Measurements from ENCODE around the gene MAEL.

DNA sequence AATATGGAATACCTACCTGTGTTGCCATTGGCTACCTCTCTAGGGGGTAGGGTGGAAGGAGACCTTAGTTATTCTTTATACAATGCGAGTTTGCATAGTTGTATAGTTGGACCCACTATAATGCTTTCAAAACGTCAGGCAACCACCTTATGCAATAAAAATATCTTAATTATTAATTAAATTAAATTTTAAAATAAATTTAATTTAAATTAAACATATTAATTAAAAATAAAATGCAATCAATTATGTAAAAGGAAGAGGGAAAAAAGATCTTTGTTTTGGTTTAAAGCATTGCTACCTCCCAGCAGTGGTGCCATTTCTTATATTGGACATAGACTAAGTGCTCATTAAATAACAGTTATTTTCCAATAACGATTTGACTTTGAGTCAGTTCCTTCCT, 78.8 kb downstream of the MAEL start:
- TF ChIP-seq, protein P1, sequence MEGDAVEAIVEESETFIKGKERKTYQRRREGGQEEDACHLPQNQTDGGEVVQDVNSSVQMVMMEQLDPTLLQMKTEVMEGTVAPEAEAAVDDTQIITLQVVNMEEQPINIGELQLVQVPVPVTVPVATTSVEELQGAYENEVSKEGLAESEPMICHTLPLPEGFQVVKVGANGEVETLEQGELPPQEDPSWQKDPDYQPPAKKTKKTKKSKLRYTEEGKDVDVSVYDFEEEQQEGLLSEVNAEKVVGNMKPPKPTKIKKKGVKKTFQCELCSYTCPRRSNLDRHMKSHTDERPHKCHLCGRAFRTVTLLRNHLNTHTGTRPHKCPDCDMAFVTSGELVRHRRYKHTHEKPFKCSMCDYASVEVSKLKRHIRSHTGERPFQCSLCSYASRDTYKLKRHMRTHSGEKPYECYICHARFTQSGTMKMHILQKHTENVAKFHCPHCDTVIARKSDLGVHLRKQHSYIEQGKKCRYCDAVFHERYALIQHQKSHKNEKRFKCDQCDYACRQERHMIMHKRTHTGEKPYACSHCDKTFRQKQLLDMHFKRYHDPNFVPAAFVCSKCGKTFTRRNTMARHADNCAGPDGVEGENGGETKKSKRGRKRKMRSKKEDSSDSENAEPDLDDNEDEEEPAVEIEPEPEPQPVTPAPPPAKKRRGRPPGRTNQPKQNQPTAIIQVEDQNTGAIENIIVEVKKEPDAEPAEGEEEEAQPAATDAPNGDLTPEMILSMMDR (IDR thresholded peaks at IDR 0.05; ENCODE audit: low read depth, low read length) = no peak
- no peak for TF ChIP-seq EZH2phosphoT487 (IDR thresholded peaks at IDR 0.05; ENCODE audit: low read depth)

All from OCI-LY3 (cell line).